HG03135 (cell line): ENCODE results near the gene STARD9.
"Not testable (repeated sequence)": the region's sequence is repeated elsewhere in the genome, so short reads cannot be mapped to it uniquely, and the experiment has no call there.

Source experiments
- ATAC-seq: cut with Tn5 transposase; IDR thresholded peaks from one replicate; pipeline ENCODE4 v1.9.1; 2021; ENCODE audit warnings: mild to moderate bottlenecking, moderate library complexity; ENCODE audit not compliant: unreplicated experiment

STARD9 gene

GRCh38 chr15:42621996-42622925 is 46.9 kb downstream of the STARD9 start:
- ATAC-seq = no peak

DNA sequence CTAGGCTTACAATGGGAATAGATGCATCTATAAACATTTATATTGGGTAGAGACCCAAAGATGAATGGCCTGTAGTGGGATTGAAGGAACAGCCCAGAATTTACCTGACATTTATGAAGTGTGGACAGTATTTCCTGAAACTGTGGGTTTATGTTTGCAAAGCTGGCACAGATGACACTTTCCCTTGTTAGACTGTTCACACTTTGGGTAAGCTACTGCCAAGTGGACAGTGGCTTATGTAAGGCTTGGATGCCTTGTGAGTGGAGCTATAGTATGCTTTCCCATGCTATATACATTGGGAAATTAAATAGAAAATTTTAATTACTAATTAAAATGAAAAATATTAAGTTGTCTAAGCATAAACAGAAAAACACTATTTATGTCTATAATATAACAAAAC is 48.5 kb downstream of the STARD9 start:
- ATAC-seq = no peak

DNA sequence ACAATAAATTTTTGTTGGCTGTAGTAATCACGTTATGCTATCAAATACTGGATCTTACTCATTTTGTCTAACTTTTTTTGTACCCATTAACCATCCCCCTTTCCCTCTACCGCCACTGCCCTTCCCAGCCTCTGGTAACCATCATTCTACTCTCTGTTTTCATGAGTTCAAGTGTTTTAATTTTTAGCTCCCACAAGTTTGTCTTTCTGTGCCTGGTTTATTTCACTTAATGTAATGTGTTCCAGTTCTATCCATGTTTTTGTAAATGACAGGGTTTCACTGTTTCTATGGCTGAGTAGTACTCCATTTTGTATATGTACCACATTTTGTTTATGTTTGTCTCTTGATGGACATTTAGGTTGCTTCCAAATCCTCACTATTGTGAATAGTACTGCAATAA is 52.1 kb downstream of the STARD9 start:
- no peak for ATAC-seq

DNA sequence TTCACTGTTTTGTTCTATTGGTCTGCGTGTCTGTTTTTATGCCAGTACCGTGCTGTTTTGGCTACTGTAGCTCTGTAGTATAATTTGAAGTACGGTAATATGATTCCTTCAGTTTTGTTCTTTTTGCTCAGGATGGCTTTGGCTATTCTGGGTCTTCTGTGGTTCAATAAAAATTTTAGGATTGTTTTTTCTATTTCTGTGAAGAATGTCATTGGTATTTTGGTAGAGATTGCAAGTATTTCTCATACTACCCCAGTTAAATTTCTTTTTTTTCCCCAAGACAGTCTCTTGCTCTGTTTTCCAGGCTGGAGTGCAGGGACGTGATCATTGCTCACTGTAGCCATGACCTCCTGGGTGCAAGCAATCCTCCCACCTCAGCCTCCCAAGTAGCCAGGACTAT is 53.4 kb downstream of the STARD9 start:
- no peak for ATAC-seq

- ATAC-seq = no peak
Measured at GRCh38 chr15:42632105-42632675, 56.8 kb downstream of the STARD9 start.

DNA sequence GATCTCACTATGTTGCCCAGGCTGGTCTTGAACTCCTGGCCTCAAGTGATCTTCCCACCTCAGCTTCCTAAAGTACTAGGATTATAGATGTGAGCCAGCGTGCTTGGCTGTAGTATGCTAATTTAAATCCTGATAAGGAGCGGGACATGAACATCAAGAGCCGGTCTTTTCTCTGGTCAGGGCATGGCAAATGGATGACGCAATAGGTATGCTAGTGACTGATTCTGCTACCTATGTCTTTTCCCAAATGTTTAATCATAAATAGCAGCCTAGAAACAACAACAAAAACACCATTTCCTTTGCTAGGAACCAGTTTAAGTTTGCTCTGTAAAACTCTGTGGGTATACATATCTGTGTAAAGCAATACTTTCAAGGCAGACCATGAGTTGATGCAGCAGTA is 64.7 kb downstream of the STARD9 start:
- no peak for ATAC-seq

DNA sequence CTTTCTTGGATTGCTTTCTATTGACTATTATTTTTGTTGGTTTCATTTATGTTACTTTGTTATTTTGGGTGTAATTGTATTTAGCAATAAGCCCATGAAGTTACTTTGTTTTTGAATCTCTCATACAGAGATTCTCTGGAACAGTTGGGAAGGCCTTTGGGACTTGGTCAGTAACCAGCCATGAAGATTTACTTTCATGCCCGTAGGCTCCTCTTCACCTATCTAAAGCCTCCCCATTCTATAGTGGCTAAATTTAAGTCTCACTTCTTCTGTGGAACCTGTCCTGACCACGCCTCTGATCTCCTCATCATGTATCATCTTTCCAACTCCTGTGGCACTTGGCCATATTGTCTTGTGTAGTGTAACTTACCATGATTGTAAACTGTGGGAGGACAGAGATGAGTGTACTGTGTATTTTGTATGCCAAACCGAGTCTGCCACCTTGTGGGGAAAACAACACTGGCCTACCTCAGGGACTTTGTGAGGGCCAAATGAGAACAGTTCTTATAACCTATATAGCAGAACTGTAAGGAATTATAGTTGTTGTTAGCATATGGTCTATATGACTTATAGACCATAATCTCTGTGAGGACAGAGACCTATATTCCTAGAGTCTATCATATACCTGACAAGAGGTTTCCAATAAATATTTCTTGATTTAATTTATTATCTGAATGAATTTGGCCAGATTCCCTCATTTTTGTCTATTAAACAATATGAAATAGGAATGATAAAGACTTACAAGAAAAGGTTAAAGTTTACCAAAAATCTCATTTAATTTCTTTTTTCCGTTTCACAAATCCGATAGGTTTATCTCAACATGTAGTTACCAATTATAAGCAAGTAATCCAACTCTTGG is 75.0 kb downstream of the STARD9 start:
- peak; percentile 71 for ATAC-seq

DNA sequence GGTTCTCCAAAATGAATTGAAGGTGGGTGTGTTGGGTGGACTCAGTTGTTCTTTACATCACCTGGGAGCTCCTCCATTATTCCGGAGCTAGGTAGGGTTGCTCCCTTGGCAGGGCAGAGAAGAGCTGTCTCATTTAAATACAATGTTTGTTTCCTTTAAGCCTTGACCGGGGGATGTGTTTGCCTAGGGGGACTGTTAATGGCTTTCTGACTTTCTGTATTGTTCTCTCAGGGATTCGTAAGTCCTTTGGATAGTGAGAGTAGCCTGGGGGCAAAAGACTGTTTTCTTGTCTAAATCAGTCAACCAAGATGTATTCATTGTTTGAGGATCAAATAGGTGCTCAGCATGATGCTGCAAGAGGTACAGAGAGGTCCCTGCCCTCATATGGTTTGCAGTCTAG is 90.4 kb downstream of the STARD9 start:
- no peak for ATAC-seq

DNA sequence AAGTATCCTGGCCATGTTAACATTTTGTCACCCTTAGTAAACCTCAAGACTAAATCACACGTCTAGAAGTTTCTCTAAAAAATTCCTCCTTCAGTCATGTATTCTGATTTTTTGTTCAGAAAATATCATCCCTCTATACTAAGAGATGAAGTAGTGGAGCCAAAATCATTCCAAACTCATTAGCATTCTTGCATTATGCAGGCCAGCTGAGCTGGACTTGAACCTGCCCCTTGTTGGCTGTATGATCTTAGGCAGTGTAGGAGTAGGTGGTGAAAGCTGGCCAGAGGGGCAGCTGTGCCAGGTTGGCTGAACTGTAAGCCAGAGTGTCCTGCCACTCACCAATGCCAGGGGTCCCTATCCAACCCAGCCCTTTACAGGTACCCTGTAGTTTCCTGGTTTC is 92.4 kb downstream of the STARD9 start:
- no peak for ATAC-seq

GRCh38 chr15:42670451-42670850 is 95.0 kb downstream of the STARD9 start:
- ATAC-seq = no peak

- ATAC-seq = no peak
Measured at GRCh38 chr15:42672444-42672843, 97.0 kb downstream of the STARD9 start.

DNA sequence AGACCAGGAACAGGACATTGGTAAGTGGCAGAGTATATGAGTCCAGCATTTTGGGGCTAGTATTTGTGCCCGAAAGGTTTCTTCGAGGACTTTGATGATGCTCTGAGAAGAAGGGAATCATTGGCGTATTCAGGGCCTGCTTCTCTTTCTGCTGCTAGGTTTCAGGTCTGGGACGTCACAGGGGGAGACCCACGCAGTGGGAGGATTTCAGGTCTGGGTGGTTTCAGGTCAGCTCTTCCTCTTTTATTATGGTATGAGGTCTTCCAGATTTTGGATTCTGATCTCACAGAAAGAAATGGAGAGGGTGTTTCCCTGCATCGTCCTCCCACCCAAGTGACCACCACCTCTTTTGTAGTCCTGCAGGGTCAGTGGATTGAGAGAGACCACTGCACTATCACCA is 99.1 kb downstream of the STARD9 start:
- no peak for ATAC-seq

- no peak for ATAC-seq
Measured at GRCh38 chr15:42675021-42675420, 99.6 kb downstream of the STARD9 start.

- ATAC-seq = no peak
Measured at GRCh38 chr15:42679285-42680141, 104.1 kb downstream of the STARD9 start.

GRCh38 chr15:42680142-42680482 is 104.7 kb downstream of the STARD9 start:
- ATAC-seq = not testable (repeated sequence)

DNA sequence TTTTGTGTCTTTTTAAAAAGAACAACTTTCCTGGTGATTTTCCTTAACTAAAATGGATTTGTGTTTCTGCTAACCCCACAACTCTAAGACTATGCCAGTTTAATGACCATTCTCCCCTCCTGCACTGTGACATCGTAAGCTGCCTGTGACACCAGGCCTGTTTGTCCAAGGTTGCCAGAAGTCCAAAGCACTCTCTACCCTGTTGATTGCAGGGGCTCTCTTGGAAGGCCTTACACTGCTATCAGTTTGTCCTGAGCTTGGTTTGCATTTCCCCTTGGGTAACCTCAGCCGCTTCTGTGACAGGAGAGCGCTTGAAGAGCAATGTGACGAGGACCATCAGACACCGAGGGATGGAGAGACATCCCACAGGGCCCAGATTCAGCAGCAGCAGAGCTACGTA is 105.7 kb downstream of the STARD9 start:
- ATAC-seq = no peak

DNA sequence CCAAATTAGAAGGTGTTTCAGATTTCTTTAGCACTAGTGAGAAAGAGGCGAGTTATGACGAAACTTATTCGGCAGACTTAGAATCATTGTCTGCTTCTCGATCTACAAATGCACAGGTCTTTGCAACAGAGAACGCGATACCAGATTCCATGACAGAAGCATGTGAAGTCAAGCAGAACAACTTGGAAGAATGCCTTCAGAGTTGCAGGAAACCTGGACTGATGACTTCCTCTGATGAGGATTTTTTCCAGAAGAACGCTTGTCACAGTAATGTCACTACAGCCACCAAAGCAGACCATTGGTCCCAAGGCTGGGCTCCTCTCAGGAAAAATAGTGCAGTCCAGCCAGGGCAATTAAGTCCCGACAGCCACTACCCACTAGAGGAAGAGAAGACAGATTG is 110.9 kb downstream of the STARD9 start:
- ATAC-seq = no peak

- ATAC-seq = no peak
Measured at GRCh38 chr15:42687740-42688139, 112.3 kb downstream of the STARD9 start.

GRCh38 chr15:42688301-42688700 is 112.9 kb downstream of the STARD9 start:
- ATAC-seq = no peak

DNA sequence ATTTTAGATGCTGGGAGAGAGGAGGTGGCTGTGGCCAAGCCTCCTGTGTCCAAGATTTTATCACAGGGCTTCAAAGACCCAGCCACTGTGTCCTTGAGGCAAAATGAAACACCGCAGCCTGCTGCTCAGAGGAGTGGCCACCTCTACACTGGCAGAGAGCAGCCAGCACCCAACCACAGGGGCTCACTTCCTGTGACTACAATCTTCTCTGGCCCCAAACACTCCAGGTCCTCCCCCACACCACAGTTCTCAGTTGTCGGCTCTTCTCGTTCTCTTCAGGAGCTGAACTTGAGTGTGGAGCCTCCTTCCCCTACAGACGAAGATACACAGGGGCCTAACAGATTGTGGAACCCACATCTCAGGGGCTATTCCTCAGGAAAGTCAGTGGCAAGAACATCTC is 115.9 kb downstream of the STARD9 start:
- ATAC-seq = no peak

GRCh38 chr15:42691770-42692169 is 116.4 kb downstream of the STARD9 start:
- ATAC-seq = no peak
